Measurements from ENCODE around the gene SAXO1. TPM values are rescaled to one million over a fixed set of nuclear protein-coding genes. Genes with fewer than 3 reads are reported as not detected.

The SAXO1 gene
- total RNA-seq, 1 experiment from 2014 or later = not detected

- H3K4me3 ChIP-seq = no peak overlapping the region
- CTCF ChIA-PET = no interaction called here
- no peaks in the 10 kb centered on the region for H4K20me1 ChIP-seq (ENCODE audit: insufficient read depth)
- H2AFZ ChIP-seq = no peak overlapping the region
- no TSS peak for BruUV-seq (replicated peaks)
- H3K36me3 ChIP-seq (ENCODE audit: low read depth) = no peaks in the 10 kb centered on the region
- H3K4me2 ChIP-seq = no peak overlapping the region
- H3K27me3 ChIP-seq (ENCODE audit: insufficient read depth, low read depth) = peaks cover 13% of the 10 kb centered on the region
- H3K4me1 ChIP-seq (replicated peaks; ENCODE audit: insufficient read depth) = no peaks in the 10 kb centered on the region
- H3K9me2 ChIP-seq (ENCODE audit: insufficient read depth) = no peaks in the 10 kb centered on the region
- TF ChIP-seq EZH2 (IDR thresholded peaks at IDR 0.05; ENCODE audit: low read depth) (no peak), CTCF (conservative IDR thresholded peaks at IDR 0.05) (no peak)
- no peaks in the 10 kb centered on the region for H3K79me2 ChIP-seq (ENCODE audit: low read depth)
- no peak for DNase-seq
- no peaks in the 10 kb centered on the region for H3F3A ChIP-seq (ENCODE audit: insufficient read depth, low read depth)
- no peak overlapping the region for H3K27ac ChIP-seq
- POLR2A ChIA-PET (ENCODE audit: unreplicated experiment) = no interaction called here
- no peaks in the 10 kb centered on the region for H3K9me3 ChIP-seq (ENCODE audit: insufficient read depth, low read depth)
- intact Hi-C loops (cut with micrococcal nuclease; ENCODE audit: unreplicated experiment) = no loop called here
Measured at GRCh38 chr9:18903450-18903849, 129.6 kb downstream of the SAXO1 start.

- no peaks in the 10 kb centered on the region for H3K9me2 ChIP-seq (ENCODE audit: insufficient read depth)
- H3K4me2 ChIP-seq = no peak overlapping the region
- no peak overlapping the region for H2AFZ ChIP-seq
- H3K9me3 ChIP-seq (ENCODE audit: insufficient read depth, low read depth) = no peaks in the 10 kb centered on the region
- H3K4me1 ChIP-seq (replicated peaks; ENCODE audit: insufficient read depth) = no peaks in the 10 kb centered on the region
- H4K20me1 ChIP-seq (ENCODE audit: insufficient read depth) = no peaks in the 10 kb centered on the region
- no peak for TF ChIP-seq EZH2 (IDR thresholded peaks at IDR 0.05; ENCODE audit: low read depth)
- DNase-seq = no peak
- H3K79me2 ChIP-seq (ENCODE audit: low read depth) = no peaks in the 10 kb centered on the region
- H3K4me3 ChIP-seq = no peak overlapping the region
- H3K27me3 ChIP-seq (ENCODE audit: insufficient read depth, low read depth) = no peaks in the 10 kb centered on the region
- ChIA-PET CTCF (no interaction called here), POLR2A (ENCODE audit: unreplicated experiment) (no interaction called here)
- H3K27ac ChIP-seq = no peak overlapping the region
- intact Hi-C loops (cut with micrococcal nuclease; ENCODE audit: unreplicated experiment) = no loop called here
- no TSS peak for BruUV-seq (replicated peaks)
- no peaks in the 10 kb centered on the region for H3F3A ChIP-seq (ENCODE audit: insufficient read depth, low read depth)
- no peaks in the 10 kb centered on the region for H3K36me3 ChIP-seq (ENCODE audit: low read depth)
Measured at GRCh38 chr9:18896531-18897179, 136.4 kb downstream of the SAXO1 start.

GRCh38 chr9:18896004-18896403 is 137.0 kb downstream of the SAXO1 start:
- H3F3A ChIP-seq (ENCODE audit: insufficient read depth, low read depth) = no peaks in the 10 kb centered on the region
- ChIA-PET CTCF (no interaction called here), POLR2A (ENCODE audit: unreplicated experiment) (no interaction called here)
- no TSS peak for BruUV-seq (replicated peaks)
- no peak overlapping the region for H2AFZ ChIP-seq
- intact Hi-C loops (cut with micrococcal nuclease; ENCODE audit: unreplicated experiment) = no loop called here
- H3K36me3 ChIP-seq (ENCODE audit: low read depth) = no peaks in the 10 kb centered on the region
- no peaks in the 10 kb centered on the region for H3K9me3 ChIP-seq (ENCODE audit: insufficient read depth, low read depth)
- H3K4me1 ChIP-seq (replicated peaks; ENCODE audit: insufficient read depth) = no peaks in the 10 kb centered on the region
- no peak for DNase-seq
- no peaks in the 10 kb centered on the region for H3K79me2 ChIP-seq (ENCODE audit: low read depth)
- H3K4me3 ChIP-seq = no peak overlapping the region
- no peak overlapping the region for H3K4me2 ChIP-seq
- TF ChIP-seq CTCF (conservative IDR thresholded peaks at IDR 0.05) = no peak
- TF ChIP-seq EZH2 (IDR thresholded peaks at IDR 0.05; ENCODE audit: low read depth) = no peak
- no peak overlapping the region for H3K27ac ChIP-seq
- H3K27me3 ChIP-seq (ENCODE audit: insufficient read depth, low read depth) = no peaks in the 10 kb centered on the region
- H4K20me1 ChIP-seq (ENCODE audit: insufficient read depth) = no peaks in the 10 kb centered on the region
- no peaks in the 10 kb centered on the region for H3K9me2 ChIP-seq (ENCODE audit: insufficient read depth)

- no peak for DNase-seq
- Histone ChIP-seq H4K20me1 (ENCODE audit: insufficient read depth) (no peaks in the 10 kb centered on the region), H3K4me1 (replicated peaks; ENCODE audit: insufficient read depth) (no peaks in the 10 kb centered on the region), H2AFZ (no peak overlapping the region), H3K27ac (no peak overlapping the region), H3F3A (ENCODE audit: insufficient read depth, low read depth) (no peaks in the 10 kb centered on the region), H3K4me3 (no peak overlapping the region), H3K9me3 (ENCODE audit: insufficient read depth, low read depth) (no peaks in the 10 kb centered on the region), H3K36me3 (ENCODE audit: low read depth) (no peaks in the 10 kb centered on the region), H3K79me2 (ENCODE audit: low read depth) (no peaks in the 10 kb centered on the region), H3K27me3 (ENCODE audit: insufficient read depth, low read depth) (no peaks in the 10 kb centered on the region), H3K4me2 (no peak overlapping the region), H3K9me2 (ENCODE audit: insufficient read depth) (no peaks in the 10 kb centered on the region)
- ChIA-PET CTCF (no interaction called here), POLR2A (ENCODE audit: unreplicated experiment) (no interaction called here)
- BruUV-seq (replicated peaks) = no TSS peak
- TF ChIP-seq EZH2 (IDR thresholded peaks at IDR 0.05; ENCODE audit: low read depth) (no peak), CTCF (conservative IDR thresholded peaks at IDR 0.05) (no peak)
- intact Hi-C loops (cut with micrococcal nuclease; ENCODE audit: unreplicated experiment) = no loop called here
Measured at GRCh38 chr9:18893491-18893890, 139.5 kb downstream of the SAXO1 start.
